HepG2 (cell line): ENCODE measurements around the gene ZBTB22. TPM values are rescaled to one million over a fixed set of nuclear protein-coding genes. Genes with fewer than 3 reads are reported as not detected.

Experiments
- ATAC-seq: fragments of 200-7000 bp; cut with Tn5 transposase; 3 replicates; pipeline ENCODE4 v1.9.1; 2020; ENCODE audit warnings: mild to moderate bottlenecking, moderate library complexity
- BruUV-seq: library from RNA; stranded (reverse); fragments of 400-500 nt; replicated peaks from 2 replicates; lab custom pipeline; 2021; lab: Mats Ljungman, UMichigan
- CTCF ChIA-PET: fragments of 300-600 bp; formaldehyde crosslinking; extraction: SDS; loops from one replicate; lab custom pipeline; 2021; ENCODE audit warnings: low total read pairs, inconsistent platforms, low intra/inter-chr PET ratio; lab: Yijun Ruan, JAX
- POLR2A ChIA-PET: fragments of 350-600 bp; sonication (Branson Sonifier 250); formaldehyde crosslinking; loops from one replicate; lab custom pipeline; 2020; ENCODE audit warnings: antibody characterized with exemption, inconsistent platforms; lab: Yijun Ruan, JAX
- DNase-seq: peaks from one replicate; pipeline ENCODE4 v3.0.0-alpha.2; 2015; ENCODE audit warnings: low spot score
- FAIRE-seq: peaks from 3 replicates; lab custom pipeline; 2011; peaks lifted over from hg19 to GRCh38; lab: Jason Lieb, UNC
- H2AFZ ChIP-seq: one replicate; pipeline ENCODE4 v1.6.1; 2011; ENCODE audit warnings: low read length, inconsistent platforms
- H3K27ac ChIP-seq: fragments of 300-600 bp; 3 replicates; pipeline ENCODE4 v1.8.0; 2011; ENCODE audit warnings: mixed run types, mild to moderate bottlenecking, mixed read lengths, low read length, inconsistent platforms; ENCODE audit not compliant: insufficient read depth; ENCODE audit errors: extremely low read length
- H3K27me3 ChIP-seq, 2 experiments: fragments of 200-600 bp in 1 of 2; 2 replicates in 1 of 2; 3 replicates in 1 of 2; pipeline versions ENCODE4 v1.6.0 to v1.8.0; 2011; ENCODE audit warnings: low read length in 2 of 2, mild to moderate bottlenecking in 2 of 2, moderate library complexity in 2 of 2, inconsistent platforms in 1 of 2; ENCODE audit not compliant: insufficient read depth in 2 of 2, control insufficient read depth in 1 of 2
- H3K36me3 ChIP-seq, 2 experiments: fragments of 200-600 bp in 1 of 2; replicated peaks in 1 of 2; 2 replicates in 1 of 2; 3 replicates in 1 of 2; pipeline versions ENCODE4 v1.5.1 to v1.8.0; 2011; ENCODE audit warnings: low read length in 2 of 2, inconsistent platforms in 1 of 2; ENCODE audit not compliant: insufficient read depth in 2 of 2, control insufficient read depth in 1 of 2
- H3K4me1 ChIP-seq: 2 replicates; pipeline ENCODE4 v1.5.1; 2012; ENCODE audit warnings: low read length, inconsistent platforms; ENCODE audit not compliant: insufficient read depth
- H3K4me2 ChIP-seq: 2 replicates; pipeline ENCODE4 v1.6.0; 2011; ENCODE audit warnings: low read depth, low read length, inconsistent platforms
- H3K4me3 ChIP-seq, 3 experiments: fragments of 200-600 bp in 1 of 3; sonication (generic), shearing (Covaris generic) in 1 of 3; replicated peaks in 1 of 3; 2 replicates each; pipeline ENCODE4 v1.5.1; 2011 to 2016; ENCODE audit warnings: low read length in 3 of 3, inconsistent platforms in 2 of 3, low read depth in 2 of 3, mild to moderate bottlenecking in 2 of 3, control low read depth in 1 of 3, mixed read lengths in 1 of 3; ENCODE audit not compliant: insufficient read depth in 1 of 3
- H3K79me2 ChIP-seq: one replicate; pipeline ENCODE4 v1.6.1; 2011; ENCODE audit warnings: low read length, inconsistent platforms; ENCODE audit not compliant: insufficient read depth
- H3K9ac ChIP-seq: 2 replicates; pipeline ENCODE4 v1.6.0; 2011; ENCODE audit warnings: mild to moderate bottlenecking, low read depth, low read length, inconsistent platforms; ENCODE audit not compliant: insufficient read depth
- H3K9me3 ChIP-seq: 2 replicates; pipeline ENCODE4 v1.5.1; 2012; ENCODE audit warnings: mild to moderate bottlenecking, low read length
- H4K20me1 ChIP-seq: 2 replicates; pipeline ENCODE4 v1.6.0; 2011; ENCODE audit warnings: inconsistent platforms, mild to moderate bottlenecking, low read length, moderate library complexity; ENCODE audit not compliant: insufficient read depth
- ATAD3A ChIP-seq: sonication (generic); formaldehyde crosslinking; IDR thresholded peaks from 2 replicates; pipeline ENCODE4 v1.4.0; 2020; ENCODE audit warnings: missing genetic modification reagents
- CBX1 ChIP-seq: IDR thresholded peaks from one replicate; pipeline ENCODE4 v1.6.1; 2016; ENCODE audit warnings: antibody characterized with exemption, low read depth
- GTF3A ChIP-seq: sonication (generic); formaldehyde crosslinking; conservative IDR thresholded peaks from 2 replicates; pipeline ENCODE4 v1.4.0; 2020; ENCODE audit warnings: mild to moderate bottlenecking, missing genetic modification reagents
- KDM2A ChIP-seq: sonication (generic); formaldehyde crosslinking; IDR thresholded peaks from 2 replicates; pipeline ENCODE4 v1.4.0; 2020; ENCODE audit warnings: low read depth, missing genetic modification reagents, borderline replicate concordance
- NR2F6 ChIP-seq, 2 experiments: IDR thresholded peaks; 2 replicates each; pipeline ENCODE4 v1.6.1; 2016; ENCODE audit warnings: antibody characterized with exemption in 1 of 2, mild to moderate bottlenecking in 1 of 2
- SMAD3 ChIP-seq: sonication (generic); formaldehyde crosslinking; IDR thresholded peaks from 2 replicates; pipeline ENCODE4 v1.4.0; 2020; ENCODE audit warnings: missing genetic modification reagents
- SNAPC5 ChIP-seq: sonication (generic); formaldehyde crosslinking; IDR thresholded peaks from 2 replicates; pipeline ENCODE4 v1.8.1; 2023; ENCODE audit warnings: mild to moderate bottlenecking, missing genetic modification reagents, borderline replicate concordance
- ZFP1 ChIP-seq: IDR thresholded peaks from 2 replicates; pipeline ENCODE4 v1.6.1; 2016
- ZFP37 ChIP-seq: sonication (generic); formaldehyde crosslinking; IDR thresholded peaks from 2 replicates; pipeline ENCODE4 v1.4.0; 2020; ENCODE audit warnings: missing genetic modification reagents, borderline replicate concordance
- ZNF10 ChIP-seq: sonication (generic); formaldehyde crosslinking; IDR thresholded peaks from 2 replicates; pipeline ENCODE4 v1.4.0; 2020; ENCODE audit warnings: mild to moderate bottlenecking, low read depth, missing genetic modification reagents, borderline replicate concordance
- ZNF550 ChIP-seq: sonication (generic); formaldehyde crosslinking; IDR thresholded peaks from 2 replicates; pipeline ENCODE4 v1.4.0; 2020; ENCODE audit warnings: mild to moderate bottlenecking, missing genetic modification reagents, borderline replicate concordance
- ZNF766 ChIP-seq: sonication (generic); formaldehyde crosslinking; IDR thresholded peaks from 2 replicates; pipeline ENCODE4 v1.5.0; 2020; ENCODE audit warnings: missing genetic modification reagents, borderline replicate concordance
- ZNF772 ChIP-seq: sonication (generic); formaldehyde crosslinking; IDR thresholded peaks from 2 replicates; pipeline ENCODE4 v1.5.0; 2020; ENCODE audit warnings: mild to moderate bottlenecking, missing genetic modification reagents
- ZNF773 ChIP-seq: sonication (generic); formaldehyde crosslinking; IDR thresholded peaks from 2 replicates; pipeline ENCODE4 v1.4.0; 2020; ENCODE audit warnings: missing genetic modification reagents, borderline replicate concordance
- ZSCAN29 ChIP-seq: sonication (generic); formaldehyde crosslinking; conservative IDR thresholded peaks from 2 replicates; pipeline ENCODE4 v1.4.0; 2020; ENCODE audit warnings: mild to moderate bottlenecking, missing genetic modification reagents
- WGBS: methylation state at CpG from one replicate; pipeline ENCODE4 v1.1.6; 2017; ENCODE audit warnings: low lambda C conversion rate; 5-methylcytosine and 5-hydroxymethylcytosine counted together
- in situ Hi-C: cut with HindIII; loops from 2 replicates; pipeline ENCODE4 v1.10.0; 2017; ENCODE audit warnings: low pct_unique_long_range_greater_than_20kb; ENCODE audit not compliant: extremely low pct_ligation_motif_present
- intact Hi-C: fragments of 100-400 bp; cut with micrococcal nuclease; formaldehyde crosslinking; loops from one replicate; pipeline ENCODE4 v1.10.0; 2022; ENCODE audit not compliant: unreplicated experiment
- polyA plus RNA-seq, 8 experiments: library from polyadenylated mRNA; depleted of rRNA in 3 of 8; stranded (reverse) in 7 of 8; unstranded in 1 of 8; fragments of >200 nt; fragmentation: Illumina TruSeq in 4 of 8; extraction: Trizol in 4 of 8; gene quantifications; 2 replicates each; pipeline versions ENCODE4 v1.2.1 to v1.2.3, GENCODE V29; 2011 to 2016; ENCODE audit warnings: low read depth in 4 of 8, missing spikeins in 1 of 8, mixed read lengths in 1 of 8; ENCODE audit not compliant: insufficient read depth in 1 of 8
- total RNA-seq, 5 experiments: library from RNA; depleted of rRNA; stranded (reverse); fragments of >200 nt; fragmentation: Illumina TruSeq; extraction: Trizol; gene quantifications; 2 replicates each; pipeline ENCODE4 v1.2.3, GENCODE V29; 2016; ENCODE audit warnings: low read depth in 1 of 5
- TF ChIP-seq, protein P1 (sequence below): sonication (generic); formaldehyde crosslinking; IDR thresholded peaks from 2 replicates; pipeline ENCODE4 v1.5.1; 2020; ENCODE audit warnings: missing genetic modification reagents, mild to moderate bottlenecking, borderline replicate concordance
- TF ChIP-seq, protein P2 (sequence below): sonication (generic); formaldehyde crosslinking; IDR thresholded peaks from 2 replicates; pipeline ENCODE4 v1.8.0; 2022; ENCODE audit warnings: mild to moderate bottlenecking, missing genetic modification reagents, moderate library complexity
- TF ChIP-seq, protein P3 (sequence below): sonication (generic); formaldehyde crosslinking; IDR thresholded peaks from 2 replicates; pipeline ENCODE4 v1.4.0; 2020; ENCODE audit warnings: mild to moderate bottlenecking, missing genetic modification reagents, borderline replicate concordance

Gene ZBTB22
- total and polyA plus RNA-seq, 2 of the 13 experiments (the other 11 are each of a cell fraction or from before 2014, with no cell fraction given): 8.0 to 10.6 TPM

GRCh38 chr6:33313709-33314514 lies 3.6 kb downstream of the ZBTB22 start, which contains the start of gene TAPBP:
Gene TAPBP (minus strand): TSS chr6:33314078. CDS start chr6:33314041, 37 bp downstream.
- peaks cover 20% of the 10 kb centered on the region for H3K79me2 ChIP-seq
- in situ Hi-C loops (no loop called here), intact Hi-C loops (loop anchor here (5.0 kb wide), 1 partner anchor 42 kb away; the partner anchor contains the start of genes RPS18 and VPS52)
- H3K4me2 ChIP-seq: peak within 1 kb of the TSS; percentile 94
- POLR2A ChIA-PET: interaction anchor here (0.8 to 2.7 kb wide), 9 partner anchors 12 to 342 kb away, joined by 3 to 40 read pairs (median 10); partner anchors contain the start of genes CUTA, PFDN6, PHF1 and RGL2
- no peaks in the 10 kb centered on the region; a peak in 1 of 5 replicates for H3K27me3 ChIP-seq
- CTCF ChIA-PET: no interaction called here
- H3K9me3 ChIP-seq: no peaks in the 10 kb centered on the region
- peak within 1 kb of the TSS; percentile 83 for H3K27ac ChIP-seq
- peak within 1 kb of the TSS; percentile 38 for H2AFZ ChIP-seq
- peak within 1 kb of the TSS; percentile 92 for H3K9ac ChIP-seq
- peaks cover 3% of the 10 kb centered on the region; the same call in 1 of the 2 replicates for H4K20me1 ChIP-seq
- DNase-seq: peak; percentile 55
- peaks cover 32% of the 10 kb centered on the region for H3K4me1 ChIP-seq
- peaks cover under 1 to 7% of the 10 kb centered on the region in 2 experiments for H3K36me3 ChIP-seq
- TSS peak; percentile 49 for BruUV-seq
- no peak for FAIRE-seq
- WGBS: under 1% methylated on average over 45 of the region's 47 CpGs
- peak within 1 kb of the TSS; percentile 92 to 98 (median 98) for H3K4me3 ChIP-seq
- peak; percentile 33 for ATAC-seq
- TF ChIP-seq NR2F6 (IDR thresholded peaks at IDR 0.05) (no peak), NR2F6 (CRISPR knock-in tag; IDR thresholded peaks at IDR 0.05) (peak; percentile 45; the same call in 1 of the 2 replicates), GTF3A (CRISPR knock-in tag) (no peak), ZNF766 (CRISPR knock-in tag) (no peak), ZNF550 (CRISPR knock-in tag) (no peak), CBX1 (no peak), ZSCAN29 (CRISPR knock-in tag) (no peak), KDM2A (CRISPR knock-in tag) (peak; percentile 95), SMAD3 (CRISPR knock-in tag) (no peak), ZFP37 (CRISPR knock-in tag) (0 out of 2 replicates have a peak, but pooled peaks have one; percentile 15), ZNF772 (CRISPR knock-in tag) (peak; percentile 81; the same call in 1 of the 2 replicates), ATAD3A (CRISPR knock-in tag) (no peak; the same call in 1 of the 2 replicates), ZNF773 (CRISPR knock-in tag) (peak; percentile 49; the same call in 1 of the 2 replicates), ZNF10 (CRISPR knock-in tag) (peak; percentile 37; the same call in 1 of the 2 replicates), SNAPC5 (CRISPR knock-in tag) (no peak), ZFP1 (CRISPR knock-in tag) (no peak; the same call in 1 of the 2 replicates)
- TF ChIP-seq, protein P1, sequence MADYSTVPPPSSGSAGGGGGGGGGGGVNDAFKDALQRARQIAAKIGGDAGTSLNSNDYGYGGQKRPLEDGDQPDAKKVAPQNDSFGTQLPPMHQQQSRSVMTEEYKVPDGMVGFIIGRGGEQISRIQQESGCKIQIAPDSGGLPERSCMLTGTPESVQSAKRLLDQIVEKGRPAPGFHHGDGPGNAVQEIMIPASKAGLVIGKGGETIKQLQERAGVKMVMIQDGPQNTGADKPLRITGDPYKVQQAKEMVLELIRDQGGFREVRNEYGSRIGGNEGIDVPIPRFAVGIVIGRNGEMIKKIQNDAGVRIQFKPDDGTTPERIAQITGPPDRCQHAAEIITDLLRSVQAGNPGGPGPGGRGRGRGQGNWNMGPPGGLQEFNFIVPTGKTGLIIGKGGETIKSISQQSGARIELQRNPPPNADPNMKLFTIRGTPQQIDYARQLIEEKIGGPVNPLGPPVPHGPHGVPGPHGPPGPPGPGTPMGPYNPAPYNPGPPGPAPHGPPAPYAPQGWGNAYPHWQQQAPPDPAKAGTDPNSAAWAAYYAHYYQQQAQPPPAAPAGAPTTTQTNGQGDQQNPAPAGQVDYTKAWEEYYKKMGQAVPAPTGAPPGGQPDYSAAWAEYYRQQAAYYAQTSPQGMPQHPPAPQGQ: no peak
- TF ChIP-seq, protein P2, sequence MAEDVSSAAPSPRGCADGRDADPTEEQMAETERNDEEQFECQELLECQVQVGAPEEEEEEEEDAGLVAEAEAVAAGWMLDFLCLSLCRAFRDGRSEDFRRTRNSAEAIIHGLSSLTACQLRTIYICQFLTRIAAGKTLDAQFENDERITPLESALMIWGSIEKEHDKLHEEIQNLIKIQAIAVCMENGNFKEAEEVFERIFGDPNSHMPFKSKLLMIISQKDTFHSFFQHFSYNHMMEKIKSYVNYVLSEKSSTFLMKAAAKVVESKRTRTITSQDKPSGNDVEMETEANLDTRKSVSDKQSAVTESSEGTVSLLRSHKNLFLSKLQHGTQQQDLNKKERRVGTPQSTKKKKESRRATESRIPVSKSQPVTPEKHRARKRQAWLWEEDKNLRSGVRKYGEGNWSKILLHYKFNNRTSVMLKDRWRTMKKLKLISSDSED: no peak; the same call in 1 of the 2 replicates
- TF ChIP-seq, protein P3, sequence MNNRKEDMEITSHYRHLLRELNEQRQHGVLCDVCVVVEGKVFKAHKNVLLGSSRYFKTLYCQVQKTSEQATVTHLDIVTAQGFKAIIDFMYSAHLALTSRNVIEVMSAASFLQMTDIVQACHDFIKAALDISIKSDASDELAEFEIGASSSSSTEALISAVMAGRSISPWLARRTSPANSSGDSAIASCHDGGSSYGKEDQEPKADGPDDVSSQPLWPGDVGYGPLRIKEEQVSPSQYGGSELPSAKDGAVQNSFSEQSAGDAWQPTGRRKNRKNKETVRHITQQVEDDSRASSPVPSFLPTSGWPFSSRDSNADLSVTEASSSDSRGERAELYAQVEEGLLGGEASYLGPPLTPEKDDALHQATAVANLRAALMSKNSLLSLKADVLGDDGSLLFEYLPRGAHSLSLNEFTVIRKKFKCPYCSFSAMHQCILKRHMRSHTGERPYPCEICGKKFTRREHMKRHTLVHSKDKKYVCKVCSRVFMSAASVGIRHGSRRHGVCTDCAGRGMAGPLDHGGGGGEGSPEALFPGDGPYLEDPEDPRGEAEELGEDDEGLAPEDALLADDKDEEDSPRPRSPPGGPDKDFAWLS (CRISPR knock-in tag): no peak
